ENCODE results near the gene APP. TPM values are rescaled to one million over a fixed set of nuclear protein-coding genes. Genes with fewer than 3 reads are reported as not detected.

The APP gene
- total RNA-seq, 1 experiment from 2014 or later = 560 TPM

GRCh38 chr21:26064506-26064905 is 106.1 kb downstream of the APP start:
- H3K36me3 Mint-ChIP-seq = no peaks in the 10 kb centered on the region
- ATAC-seq = peak; percentile 60
- POLR2A ChIA-PET = no interaction called here
- peak overlapping the region; percentile 53 for H3K27ac Mint-ChIP-seq
- TF ChIP-seq NR2C2 (CRISPR knock-in tag; IDR thresholded peaks at IDR 0.05) = no peak
- no peak for TF ChIP-seq ZBTB21 (CRISPR knock-in tag; IDR thresholded peaks at IDR 0.05; ENCODE audit: borderline replicate concordance)
- TF ChIP-seq FOXJ3 (CRISPR knock-in tag; IDR thresholded peaks at IDR 0.05; ENCODE audit: borderline replicate concordance) = no peak
- no peak for TF ChIP-seq GRHL2 (CRISPR knock-in tag; IDR thresholded peaks at IDR 0.05; ENCODE audit: insufficient replicate concordance, severe bottlenecking)
- no peak for TF ChIP-seq JUN (CRISPR knock-in tag; IDR thresholded peaks at IDR 0.05)
- no peak for TF ChIP-seq TP53 (CRISPR knock-in tag; IDR thresholded peaks at IDR 0.05)
- no peak for TF ChIP-seq ZNF232 (CRISPR knock-in tag; IDR thresholded peaks at IDR 0.05)
- no peak for TF ChIP-seq ZNF532 (CRISPR knock-in tag; IDR thresholded peaks at IDR 0.05; ENCODE audit: borderline replicate concordance)
- no peak for TF ChIP-seq NR1H2 (CRISPR knock-in tag; IDR thresholded peaks at IDR 0.05)
- TF ChIP-seq USF1 (CRISPR knock-in tag; IDR thresholded peaks at IDR 0.05) = no peak
- no peak for TF ChIP-seq ZNF317 (CRISPR knock-in tag; IDR thresholded peaks at IDR 0.05; ENCODE audit: borderline replicate concordance, low read depth)
- TF ChIP-seq AFF4 (CRISPR knock-in tag; IDR thresholded peaks at IDR 0.05; ENCODE audit: borderline replicate concordance) = no peak
- TF ChIP-seq NR3C1 (CRISPR knock-in tag; conservative IDR thresholded peaks at IDR 0.05; ENCODE audit: low read depth) = no peak
- no peak for TF ChIP-seq ZNF138 (CRISPR knock-in tag; conservative IDR thresholded peaks at IDR 0.05)
- no peak for TF ChIP-seq E2F5 (CRISPR knock-in tag; IDR thresholded peaks at IDR 0.05)
- no peak for TF ChIP-seq CDX4 (CRISPR knock-in tag; IDR thresholded peaks at IDR 0.05; ENCODE audit: borderline replicate concordance)
- H3K9me3 Mint-ChIP-seq = no peaks in the 10 kb centered on the region
- peaks cover 84% of the 10 kb centered on the region for H3K4me1 Mint-ChIP-seq
- H3K27me3 Mint-ChIP-seq (ENCODE audit: low read depth) = no peaks in the 10 kb centered on the region
- DNase-seq (ENCODE audit: low spot score) = no peak
- CTCF ChIA-PET = no interaction called here
- no peak overlapping the region for H3K4me3 Mint-ChIP-seq
